Left ventricle myocardium inferior (tissue), 1 donor: ENCODE results near the gene FAM204A. TPM values are rescaled to one million over a fixed set of nuclear protein-coding genes. Genes with fewer than 3 reads are reported as not detected.

Experiments
- DNase-seq: peaks from one replicate; pipeline ENCODE4 v3.0.0-alpha.2; 2020
- H3K27ac ChIP-seq: fragments of 200-600 bp; replicated peaks from 2 replicates; pipeline ENCODE4 v1.8.0; 2021
- H3K27me3 ChIP-seq: fragments of 200-600 bp; 2 replicates; pipeline ENCODE4 v1.8.0; 2021; ENCODE audit warnings: low read depth
- H3K36me3 ChIP-seq: fragments of 200-600 bp; 2 replicates; pipeline ENCODE4 v1.8.0; 2021
- H3K4me1 ChIP-seq: fragments of 200-600 bp; 2 replicates; pipeline ENCODE4 v1.8.0; 2021
- H3K4me3 ChIP-seq: fragments of 200-600 bp; 2 replicates; pipeline ENCODE4 v1.8.0; 2021; ENCODE audit warnings: mild to moderate bottlenecking, moderate library complexity
- H3K9me3 ChIP-seq: fragments of 200-600 bp; replicated peaks from 2 replicates; pipeline ENCODE4 v1.8.0; 2021
- CTCF ChIP-seq: fragments of 200-600 bp; IDR thresholded peaks from 2 replicates; pipeline ENCODE4 v1.8.0; 2021; ENCODE audit warnings: antibody characterized with exemption, mild to moderate bottlenecking, borderline replicate concordance
- intact Hi-C: fragments of 100-400 bp; cut with micrococcal nuclease; formaldehyde crosslinking; loops from one replicate; pipeline ENCODE4 v1.11.0; 2022
- total RNA-seq: library from RNA; stranded (reverse); fragmentation: NEBNext Ultra II Directional; extraction: Animal tissue kit (Norgen Biotek cat#: 25700); gene quantifications from one replicate; pipeline ENCODE4 v1.2.1, GENCODE V29; 2021
- donor health status: DM: no; HTN: yes; CAD: no; lungs with severe emphysema.

The FAM204A gene
- total RNA-seq, 1 donor from 2014 or later = 58.9 TPM

GRCh38 chr10:118298787-118299186 is 43.3 kb downstream of the FAM204A start:
- H3K27ac ChIP-seq = no peak overlapping the region
- no peak for DNase-seq
- H3K4me1 ChIP-seq = no peaks in the 10 kb centered on the region
- no peak overlapping the region for H3K4me3 ChIP-seq
- intact Hi-C loops = no loop called here
- no peaks in the 10 kb centered on the region for H3K27me3 ChIP-seq
- no peaks in the 10 kb centered on the region for H3K9me3 ChIP-seq
- no peaks in the 10 kb centered on the region for H3K36me3 ChIP-seq
- no peak for TF ChIP-seq CTCF

- H3K4me3 ChIP-seq = no peak overlapping the region
- no peak overlapping the region for H3K27ac ChIP-seq
- peaks cover 28% of the 10 kb centered on the region for H3K27me3 ChIP-seq
- intact Hi-C loops = no loop called here
- TF ChIP-seq CTCF = no peak
- no peak for DNase-seq
- H3K4me1 ChIP-seq = no peaks in the 10 kb centered on the region
- H3K9me3 ChIP-seq = no peaks in the 10 kb centered on the region
- H3K36me3 ChIP-seq = no peaks in the 10 kb centered on the region
Measured at GRCh38 chr10:118291122-118291521, 51.0 kb downstream of the FAM204A start.

GRCh38 chr10:118290471-118290995 is 51.6 kb downstream of the FAM204A start:
- intact Hi-C loops = no loop called here
- no peak for TF ChIP-seq CTCF
- peaks cover 34% of the 10 kb centered on the region for H3K27me3 ChIP-seq
- no peaks in the 10 kb centered on the region for H3K9me3 ChIP-seq
- H3K27ac ChIP-seq = no peak overlapping the region
- DNase-seq = no peak
- H3K4me3 ChIP-seq = no peak overlapping the region
- no peaks in the 10 kb centered on the region for H3K4me1 ChIP-seq
- no peaks in the 10 kb centered on the region for H3K36me3 ChIP-seq

GRCh38 chr10:118287076-118287806 is 54.9 kb downstream of the FAM204A start:
- no peak for TF ChIP-seq CTCF
- no peak overlapping the region for H3K4me3 ChIP-seq
- H3K36me3 ChIP-seq = no peaks in the 10 kb centered on the region
- intact Hi-C loops = no loop called here
- no peaks in the 10 kb centered on the region for H3K4me1 ChIP-seq
- H3K9me3 ChIP-seq = no peaks in the 10 kb centered on the region
- no peak overlapping the region for H3K27ac ChIP-seq
- DNase-seq = no peak
- H3K27me3 ChIP-seq = peaks cover 52% of the 10 kb centered on the region

- no peak overlapping the region for H3K4me3 ChIP-seq
- peaks cover 58% of the 10 kb centered on the region for H3K27me3 ChIP-seq
- TF ChIP-seq CTCF = no peak
- intact Hi-C loops = no loop called here
- no peaks in the 10 kb centered on the region for H3K9me3 ChIP-seq
- no peaks in the 10 kb centered on the region for H3K4me1 ChIP-seq
- no peaks in the 10 kb centered on the region for H3K36me3 ChIP-seq
- no peak overlapping the region for H3K27ac ChIP-seq
- no peak for DNase-seq
Measured at GRCh38 chr10:118286051-118286838, 55.9 kb downstream of the FAM204A start.
